T47D (cell line): ENCODE results near the gene HOXC11.
A peak's percentile ranks its signal among the peaks of the same experiment; 100 is the strongest.

Experiments
- DNase-seq, 2 experiments: peaks; one replicate each; pipeline versions ENCODE4 v3.0.0 to v3.0.0-alpha.2; 2011 to 2012; ENCODE audit warnings: low read depth in 1 of 2, low spot score in 1 of 2
- JUND ChIP-seq: IDR thresholded peaks from 2 replicates; pipeline ENCODE4 v1.6.1; 2012; ENCODE audit warnings: low read depth
- in situ Hi-C: cut with HindIII; loops from 2 replicates; pipeline ENCODE4 v1.10.0; 2016; ENCODE audit warnings: low sequenced_read_pairs, low pct_unique_long_range_greater_than_20kb

HOXC11 gene

GRCh38 chr12:53948650-53949593, 24.0 kb upstream of the HOXC11 start:
- no peak for DNase-seq

GRCh38 chr12:53949631-53950436, 23.1 kb upstream of the HOXC11 start:
- peak in 1 of 2 experiments; percentile 48 for DNase-seq

More at GRCh38 chr12:53948650-53949593, 24.0 kb upstream of the HOXC11 start:
- no peak for TF ChIP-seq JUND
- in situ Hi-C loops, result no loop called here

DNA sequence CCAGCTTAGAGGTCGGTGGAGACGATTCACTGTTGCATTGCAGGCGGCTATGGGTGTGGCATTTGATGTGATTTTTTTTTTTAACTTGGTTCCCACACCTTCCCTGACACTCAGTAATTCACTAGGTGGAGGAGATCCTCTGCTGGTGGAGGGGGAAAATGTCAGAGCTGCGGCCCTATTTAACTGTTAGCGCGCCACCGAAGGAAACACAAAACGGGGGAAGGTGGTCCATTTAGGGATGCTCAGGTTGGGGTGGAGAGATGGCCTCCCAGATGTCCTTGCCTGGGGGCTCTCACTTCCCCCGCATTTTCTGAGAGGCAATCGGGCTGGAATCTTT, 22.5 kb upstream of the HOXC11 start:
- DNase-seq, result peak; percentile 65 to 70
- in situ Hi-C loops, result no loop called here
- no peak for TF ChIP-seq JUND

More at GRCh38 chr12:53949631-53950436, 23.1 kb upstream of the HOXC11 start:
- no peak for TF ChIP-seq JUND
- in situ Hi-C loops, result no loop called here

DNA sequence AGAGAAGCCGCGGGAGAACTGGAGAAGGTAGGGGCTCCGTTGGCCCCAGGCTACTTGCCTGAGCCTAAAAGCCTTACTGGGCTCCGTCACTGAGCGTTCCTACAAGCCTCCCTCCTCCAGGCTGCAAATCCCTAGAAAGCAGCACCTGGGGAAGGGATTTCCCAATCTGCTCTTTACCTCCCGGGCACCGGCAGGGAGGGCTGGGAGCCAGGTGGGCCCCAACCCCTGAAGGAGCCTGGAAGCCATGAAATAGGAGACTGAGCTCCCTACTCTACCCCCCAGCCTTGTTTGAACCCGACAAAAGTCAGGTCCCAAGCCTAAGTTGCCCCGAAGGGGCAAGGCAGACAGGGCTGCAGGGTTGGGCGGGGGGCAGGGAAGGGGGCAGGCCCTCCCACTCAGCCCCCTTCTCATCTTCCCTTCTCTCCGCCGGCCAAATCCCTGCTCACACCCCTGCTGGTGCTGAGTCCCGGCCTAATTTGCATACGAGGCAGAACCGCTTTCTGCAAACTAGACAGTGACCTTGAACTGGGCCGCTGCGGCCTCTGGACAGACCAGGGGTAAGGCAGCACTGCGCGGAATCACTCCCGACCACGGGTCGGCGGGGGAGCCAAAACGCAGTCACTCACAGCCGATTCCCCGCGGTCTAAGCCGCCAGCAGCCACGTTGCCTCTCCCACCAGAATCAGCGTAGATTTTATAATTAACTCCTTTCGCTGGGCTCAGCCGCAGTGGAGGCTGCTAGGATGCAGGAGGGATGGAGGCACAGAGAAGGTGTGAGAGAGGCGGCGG, 21.9 kb upstream of the HOXC11 start:
- no peak for DNase-seq

DNA sequence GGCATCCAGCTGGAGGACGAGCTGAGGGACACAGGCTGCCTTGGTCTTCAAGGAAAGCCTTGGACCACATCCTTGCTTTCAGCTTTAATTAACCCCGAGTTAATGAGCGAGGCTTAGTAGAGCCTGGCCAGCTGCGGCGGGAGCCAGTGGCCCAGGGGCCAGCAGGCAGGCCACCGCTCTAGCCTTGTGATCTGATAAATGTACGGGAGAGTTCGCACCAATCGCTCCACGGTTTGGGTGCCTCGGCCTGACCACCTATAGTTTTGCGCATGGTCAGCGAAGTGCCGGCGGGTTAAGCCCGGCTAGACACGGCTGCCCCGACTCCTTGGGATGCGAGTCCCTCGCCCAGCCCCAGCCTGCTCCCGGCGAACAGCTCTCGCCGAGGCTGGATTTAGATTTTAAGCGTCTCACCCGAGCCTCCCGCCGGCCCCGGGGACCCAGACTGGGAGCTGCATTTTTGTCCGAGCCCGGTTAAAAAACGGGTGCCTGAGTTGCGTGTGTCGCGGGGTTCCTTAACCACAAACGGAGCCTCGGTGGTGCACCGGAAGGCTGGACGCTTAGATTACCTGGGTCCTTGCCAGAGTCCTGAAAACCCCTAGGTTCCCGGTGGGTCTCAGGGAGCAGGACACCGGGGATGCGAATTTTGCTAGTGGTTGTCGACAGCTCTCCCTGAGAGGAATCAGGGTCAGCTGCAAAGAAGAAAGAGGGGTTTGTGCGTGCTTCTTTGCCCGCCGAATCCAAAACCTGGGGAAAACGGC, 21.2 kb upstream of the HOXC11 start:
- in situ Hi-C loops, result no loop called here
- TF ChIP-seq JUND, result no peak
- no peak for DNase-seq

More for the DNA sequence above, 21.9 kb upstream of the HOXC11 start:
- no peak for TF ChIP-seq JUND
- in situ Hi-C loops, result no loop called here

- in situ Hi-C loops, result no loop called here
Measured at GRCh38 chr12:53952335-53952694, 20.6 kb upstream of the HOXC11 start.

GRCh38 chr12:53952871-53953734, 19.8 kb upstream of the HOXC11 start:
- in situ Hi-C loops, result no loop called here
- no peak for TF ChIP-seq JUND
- DNase-seq, result peak; percentile 84 to 94

More at GRCh38 chr12:53952335-53952694, 20.6 kb upstream of the HOXC11 start:
- DNase-seq, result no peak
- TF ChIP-seq JUND, result no peak

- no peak for TF ChIP-seq JUND
- no peak for DNase-seq
- in situ Hi-C loops, result no loop called here
Measured at GRCh38 chr12:53953831-53954693, 18.9 kb upstream of the HOXC11 start.

GRCh38 chr12:53954694-53955035, 18.3 kb upstream of the HOXC11 start, which contains the start of gene HOXC12:
Gene HOXC12, plus strand, starts transcription at chr12:53954903. Its CDS starts 27 bp downstream, at chr12:53954930.
- DNase-seq, result peak in 1 of 2 experiments; percentile 84
- in situ Hi-C loops, result no loop called here
- TF ChIP-seq JUND, result no peak

DNA sequence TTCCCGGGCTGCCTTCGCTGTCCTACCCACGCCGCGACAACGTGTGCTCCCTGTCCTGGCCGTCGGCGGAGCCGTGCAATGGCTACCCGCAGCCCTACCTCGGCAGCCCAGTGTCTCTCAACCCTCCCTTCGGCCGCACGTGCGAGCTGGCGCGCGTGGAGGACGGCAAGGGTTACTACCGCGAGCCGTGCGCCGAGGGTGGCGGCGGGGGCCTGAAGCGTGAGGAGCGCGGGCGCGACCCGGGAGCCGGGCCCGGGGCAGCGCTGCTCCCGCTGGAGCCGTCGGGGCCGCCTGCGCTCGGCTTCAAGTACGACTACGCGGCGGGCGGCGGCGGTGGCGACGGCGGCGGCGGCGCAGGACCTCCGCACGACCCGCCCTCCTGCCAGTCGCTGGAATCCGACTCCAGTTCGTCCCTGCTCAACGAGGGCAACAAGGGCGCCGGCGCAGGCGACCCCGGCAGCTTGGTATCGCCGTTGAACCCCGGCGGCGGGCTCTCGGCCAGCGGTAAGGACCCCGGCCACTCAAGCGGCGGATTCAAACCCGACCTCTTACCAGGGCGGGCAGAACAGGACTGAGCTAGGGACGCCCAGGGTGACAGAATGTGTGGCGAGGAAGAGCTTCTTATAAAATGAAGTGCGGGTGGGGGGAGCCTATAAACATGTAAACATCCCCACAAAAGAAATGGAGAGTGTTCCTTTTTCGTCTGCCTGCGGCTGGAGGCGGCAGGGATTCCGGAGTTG, 17.7 kb upstream of the HOXC11 start:
- no peak for DNase-seq
- no peak for TF ChIP-seq JUND
- in situ Hi-C loops, result no loop called here
